T-cell (primary cell): ENCODE results near the gene SPTBN1. TPM values are rescaled to one million over a fixed set of nuclear protein-coding genes. Genes with fewer than 3 reads are reported as not detected.

ENCODE experiments used
- ATAC-seq, 4 experiments: fragments of 200-7000 bp in 3 of 4; fragments of 150-1000 bp in 1 of 4; cut with Tn5 transposase; replicated peaks in 1 of 4; 1 replicate in 3 of 4; 2 replicates in 1 of 4; pipeline ENCODE4 v1.10.0; 2021; ENCODE audit warnings: moderate library complexity in 3 of 4, mild to moderate bottlenecking in 2 of 4, moderate number of reproducible peaks in 1 of 4
- CTCF ChIA-PET, 2 donors: fragments of 300-600 bp; sonication (Branson Sonifier 250); formaldehyde crosslinking; loops; one replicate each; lab custom pipeline; 2022; ENCODE audit warnings: antibody characterized with exemption in 2 of 2; lab: Charles Lee
- POLR2A ChIA-PET, 2 donors: fragments of 300-600 bp; sonication (Branson Sonifier 250); formaldehyde crosslinking; loops; one replicate each; lab custom pipeline; 2022; ENCODE audit warnings: antibody characterized with exemption in 2 of 2; lab: Charles Lee
- DNase-seq, 35 experiments: peaks; one replicate each; pipeline versions ENCODE4 v3.0.0 to v3.0.0-alpha.2; 2013 to 2023
- H3K27ac ChIP-seq: one replicate; pipeline ENCODE4 v1.5.1; 2013; ENCODE audit warnings: low read length
- H3K27me3 ChIP-seq, 2 experiments: replicated peaks in 1 of 2; 1 replicate in 1 of 2; 2 replicates in 1 of 2; pipeline versions ENCODE4 v1.6.1 to v1.7.0; 2013; ENCODE audit warnings: low read length in 1 of 2, mixed read lengths in 1 of 2; ENCODE audit not compliant: control insufficient read depth in 2 of 2, insufficient read depth in 2 of 2; ENCODE audit errors: extremely low read depth in 1 of 2
- H3K36me3 ChIP-seq, 2 donors: 1 replicate in 1 of 2; 2 replicates in 1 of 2; pipeline versions ENCODE4 v1.6.1 to v1.7.0; 2013; ENCODE audit warnings: low read length in 1 of 2; ENCODE audit not compliant: control insufficient read depth in 2 of 2, insufficient read depth in 1 of 2; ENCODE audit errors: extremely low read depth in 1 of 2
- H3K4me1 ChIP-seq, 2 experiments: 1 replicate in 1 of 2; 2 replicates in 1 of 2; pipeline versions ENCODE4 v1.6.1 to v1.7.0; 2013; ENCODE audit warnings: low read length in 2 of 2, mixed read lengths in 1 of 2; ENCODE audit not compliant: insufficient read depth in 2 of 2, control insufficient read depth in 1 of 2; ENCODE audit errors: extremely low read depth in 1 of 2
- H3K4me3 ChIP-seq, 2 donors: 1 replicate in 1 of 2; 2 replicates in 1 of 2; pipeline versions ENCODE4 v1.5.1 to v1.7.0; 2013; ENCODE audit warnings: mild to moderate bottlenecking in 2 of 2, low read length in 1 of 2, moderate library complexity in 1 of 2; ENCODE audit not compliant: control insufficient read depth in 1 of 2; ENCODE audit errors: extremely low read depth in 1 of 2
- H3K9me3 ChIP-seq: 2 replicates; pipeline ENCODE4 v1.7.0; 2013
- H3K27ac Mint-ChIP-seq, 2 donors: one replicate each; pipeline ENCODE4 v1.8.0; 2020 to 2021; ENCODE audit warnings: mild to moderate bottlenecking in 2 of 2, mixed read lengths in 2 of 2
- H3K27me3 Mint-ChIP-seq, 2 donors: one replicate each; pipeline ENCODE4 v1.8.0; 2021 to 2022; ENCODE audit warnings: mixed read lengths in 2 of 2
- H3K36me3 Mint-ChIP-seq: one replicate; pipeline ENCODE4 v1.8.0; 2021; ENCODE audit warnings: mixed read lengths
- H3K4me1 Mint-ChIP-seq, 3 donors: one replicate each; pipeline ENCODE4 v1.8.0; 2020 to 2022; ENCODE audit warnings: mixed read lengths in 3 of 3, mild to moderate bottlenecking in 1 of 3
- H3K4me3 Mint-ChIP-seq, 3 donors: one replicate each; pipeline ENCODE4 v1.8.0; 2020 to 2022; ENCODE audit warnings: mild to moderate bottlenecking in 3 of 3, mixed read lengths in 3 of 3, moderate library complexity in 3 of 3
- H3K9me3 Mint-ChIP-seq, 3 donors: one replicate each; pipeline ENCODE4 v1.8.0; 2020 to 2022; ENCODE audit warnings: mixed read lengths in 3 of 3
- WGBS: methylation state at CpG from one replicate; pipeline ENCODE4 v1.1.5; 2013; ENCODE audit warnings: missing lambda C conversion rate; ENCODE audit not compliant: insufficient coverage; 5-methylcytosine and 5-hydroxymethylcytosine counted together
- total RNA-seq, 35 experiments: library from RNA in 6 of 35; stranded (reverse) in 6 of 35; fragments of 120-200 nt in 1 of 35; gene quantifications; one replicate each; pipeline versions ENCODE4 v1.2.1 to v1.2.4 and lab custom pipeline; 2013 to 2026

SPTBN1 gene
- total RNA-seq, 5 donors from 2014 or later (not counting 1 experiment from before 2014, with no cell fraction given), result 129 to 222 (median 139) TPM

DNA sequence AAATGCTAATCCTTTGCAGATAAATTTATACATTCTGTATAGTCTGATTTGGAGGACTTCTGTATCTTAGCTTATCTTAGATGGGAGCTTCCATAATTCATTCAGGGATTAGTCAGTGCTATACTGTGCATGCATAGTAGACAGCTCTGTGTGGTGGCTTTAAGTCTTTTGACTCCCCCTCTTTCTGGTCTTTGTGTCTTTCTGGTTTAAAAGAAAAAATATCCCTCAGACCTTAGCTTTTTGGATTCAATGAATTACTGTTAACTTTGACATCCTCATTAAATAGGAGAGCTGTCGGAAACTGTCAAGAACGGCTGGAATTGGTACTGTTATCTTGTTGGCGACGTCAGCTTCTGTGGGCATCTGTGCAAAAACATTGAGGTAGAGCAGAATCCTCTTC, 130.4 kb downstream of the SPTBN1 start:
- ChIA-PET CTCF (interaction anchor here in 1 of 2 donors (1.2 to 2.2 kb wide), 3 partner anchors 26 to 79 kb away, joined by 3 to 6 read pairs (median 5); no protein-coding TSS in a partner anchor), POLR2A (interaction anchor here in 1 of 2 donors (1.1 kb wide), 1 partner anchor 14 kb away, joined by 6 read pairs; no protein-coding TSS in a partner anchor)
- Mint-ChIP-seq H3K36me3 (peaks cover 8% of the 10 kb centered on the region), H3K4me3 (peak overlapping the region; percentile 32 to 67 (median 56)), H3K4me1 (peaks cover 95 to 98% (median 98%) of the 10 kb centered on the region in 3 donors), H3K27ac (peak overlapping the region; percentile 95 to 97), H3K27me3 (no peaks in the 10 kb centered on the region), H3K9me3 (no peaks in the 10 kb centered on the region)
- peak overlapping the region; percentile 31 for H3K27ac ChIP-seq
- no peaks in the 10 kb centered on the region for H3K9me3 ChIP-seq
- peaks cover 0 to 3% of the 10 kb centered on the region in 2 donors for H3K36me3 ChIP-seq
- H3K4me1 ChIP-seq, result peaks cover 65 to 95% of the 10 kb centered on the region in 2 experiments
- DNase-seq (no peak), ATAC-seq (no peak)
- no peaks in the 10 kb centered on the region for H3K27me3 ChIP-seq
- no CpG with 5 or more reads among the region's 4 CpGs for WGBS
- H3K4me3 ChIP-seq, result no peak overlapping the region

GRCh38 chr2:54587171-54588016, 131.3 kb downstream of the SPTBN1 start:
- peak overlapping the region; percentile 32 to 67 (median 56) for H3K4me3 Mint-ChIP-seq
- WGBS, result no CpG with 5 or more reads among the region's 8 CpGs
- no peak for ATAC-seq
- H3K36me3 Mint-ChIP-seq, result peaks cover 8% of the 10 kb centered on the region
- Histone ChIP-seq H3K27me3 (no peaks in the 10 kb centered on the region), H3K4me3 (no peak overlapping the region), H3K36me3 (peaks cover 0 to 3% of the 10 kb centered on the region in 2 donors), H3K9me3 (no peaks in the 10 kb centered on the region), H3K27ac (peak overlapping the region; percentile 69), H3K4me1 (peaks cover 65 to 92% of the 10 kb centered on the region in 2 experiments)
- no peaks in the 10 kb centered on the region for H3K27me3 Mint-ChIP-seq
- no peaks in the 10 kb centered on the region for H3K9me3 Mint-ChIP-seq
- POLR2A ChIA-PET, result interaction anchor here (0.5 to 1.0 kb wide), 3 partner anchors 10 to 28 kb away, joined by 3 to 6 read pairs (median 5); no protein-coding TSS in a partner anchor
- DNase-seq, result no peak
- H3K4me1 Mint-ChIP-seq, result peaks cover 91 to 98% (median 97%) of the 10 kb centered on the region in 3 donors
- H3K27ac Mint-ChIP-seq, result peak overlapping the region; percentile 95 to 97
- CTCF ChIA-PET, result interaction anchor here in 1 of 2 donors (2.1 to 2.2 kb wide), 2 partner anchors 27 to 29 kb away, joined by 5 to 6 read pairs; no protein-coding TSS in a partner anchor

- CTCF ChIA-PET, result interaction anchor here in 1 of 2 donors (2.2 kb wide), 1 partner anchor 30 kb away, joined by 6 read pairs; no protein-coding TSS in a partner anchor
- no peak for ATAC-seq
- H3K9me3 ChIP-seq, result no peaks in the 10 kb centered on the region
- peak overlapping the region; percentile 69 for H3K27ac ChIP-seq
- H3K27me3 ChIP-seq, result no peaks in the 10 kb centered on the region
- H3K36me3 ChIP-seq, result peaks cover 0 to 3% of the 10 kb centered on the region in 2 donors
- POLR2A ChIA-PET, result interaction anchor here (1.0 kb wide), 2 partner anchors 17 to 29 kb away, joined by 4 to 5 read pairs; no protein-coding TSS in a partner anchor
- H3K4me3 ChIP-seq, result peak overlapping the region in 1 of 2 donors; percentile 5
- Mint-ChIP-seq H3K4me1 (peaks cover 91 to 98% (median 97%) of the 10 kb centered on the region in 3 donors), H3K9me3 (no peaks in the 10 kb centered on the region), H3K4me3 (peak overlapping the region; percentile 29 to 56 (median 46)), H3K27me3 (no peaks in the 10 kb centered on the region), H3K36me3 (peaks cover 10% of the 10 kb centered on the region), H3K27ac (peak overlapping the region; percentile 95 to 97)
- DNase-seq, result no peak
- WGBS, result 57% methylated on average over 1 of the region's 1 CpG
- H3K4me1 ChIP-seq, result peaks cover 64 to 88% of the 10 kb centered on the region in 2 experiments
These were observed 132.2 kb downstream of the SPTBN1 start for GRCh38 chr2:54588244-54588899.

DNA sequence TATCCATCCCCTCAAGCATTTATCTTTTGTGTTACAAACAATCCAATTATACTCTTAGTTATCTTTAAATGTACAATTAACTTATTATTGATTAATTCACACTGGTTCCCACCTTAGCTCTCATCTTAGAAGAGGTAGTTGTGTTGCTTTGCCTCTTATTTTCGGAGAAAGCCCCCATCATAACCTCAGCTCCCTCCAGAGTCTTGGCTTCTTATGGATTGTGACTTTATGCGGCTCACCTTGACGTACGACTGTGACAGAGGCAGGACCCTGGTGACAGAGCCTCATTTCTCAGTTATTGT, 132.9 kb downstream of the SPTBN1 start:
- no peaks in the 10 kb centered on the region for H3K9me3 ChIP-seq
- H3K36me3 ChIP-seq, result peaks cover 0 to 3% of the 10 kb centered on the region in 2 donors
- ChIA-PET POLR2A (interaction anchor here in 1 of 2 donors (0.7 to 1.0 kb wide), 2 partner anchors 28 to 30 kb away, joined by 3 to 4 read pairs; no protein-coding TSS in a partner anchor), CTCF (interaction anchor here in 1 of 2 donors (0.6 kb wide), 1 partner anchor 12 kb away, joined by 3 read pairs; no protein-coding TSS in a partner anchor)
- peak overlapping the region; percentile 55 to 66 (median 56) for H3K4me3 Mint-ChIP-seq
- peak overlapping the region; percentile 95 to 97 for H3K27ac Mint-ChIP-seq
- H3K27ac ChIP-seq, result peak overlapping the region; percentile 69
- H3K27me3 ChIP-seq, result no peaks in the 10 kb centered on the region
- no peak for DNase-seq
- H3K4me1 Mint-ChIP-seq, result peaks cover 89 to 98% (median 95%) of the 10 kb centered on the region in 3 donors
- peak in 1 of 4 experiments; percentile 15 for ATAC-seq
- peak overlapping the region in 1 of 2 donors; percentile 39 for H3K4me3 ChIP-seq
- H3K36me3 Mint-ChIP-seq, result peaks cover 12% of the 10 kb centered on the region
- no peaks in the 10 kb centered on the region for H3K9me3 Mint-ChIP-seq
- WGBS, result 78% methylated on average over 3 of the region's 4 CpGs
- no peaks in the 10 kb centered on the region for H3K27me3 Mint-ChIP-seq
- peaks cover 69 to 85% of the 10 kb centered on the region in 2 experiments for H3K4me1 ChIP-seq

DNA sequence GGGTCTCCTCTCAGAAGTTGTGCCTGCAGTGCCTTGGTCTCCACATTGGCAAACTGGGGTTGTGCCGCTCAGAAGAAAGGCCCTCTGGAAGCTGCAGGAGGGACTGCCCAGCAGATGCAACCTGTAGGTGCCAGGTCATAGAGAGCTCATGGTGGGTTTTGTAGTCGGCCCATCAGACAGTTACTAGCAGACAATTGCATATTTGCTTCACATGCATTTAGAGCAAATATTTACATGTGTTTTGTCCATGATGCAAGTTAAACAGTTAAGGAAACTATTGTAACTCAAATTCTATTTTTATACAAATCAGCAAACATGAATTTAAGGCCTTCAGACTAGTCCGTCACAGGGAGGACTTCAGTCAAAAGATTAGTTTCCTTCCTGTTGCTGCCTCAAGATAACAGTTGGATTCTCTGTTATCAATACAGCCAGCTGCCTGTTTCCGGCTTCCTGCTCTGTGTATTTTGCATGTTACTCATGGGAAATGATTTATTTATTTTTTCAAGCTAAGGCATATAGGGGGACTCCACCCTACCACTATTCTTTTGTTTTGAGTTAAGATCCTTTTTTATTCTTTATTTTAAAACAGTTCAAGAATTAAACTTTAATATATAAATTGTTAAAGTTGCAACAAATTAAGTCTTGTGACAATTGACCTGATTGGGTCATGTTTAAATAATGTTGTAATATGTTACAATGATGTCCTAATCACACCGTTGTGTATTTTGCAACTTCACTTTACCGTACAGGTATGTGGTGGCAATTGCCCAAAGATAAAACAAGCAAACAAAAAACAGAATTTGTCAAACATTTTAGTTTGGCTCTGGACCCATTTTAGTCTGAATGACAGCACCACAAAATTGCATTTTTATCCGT, 133.5 kb downstream of the SPTBN1 start:
- H3K27me3 Mint-ChIP-seq, result no peaks in the 10 kb centered on the region

More for the DNA sequence above, 133.5 kb downstream of the SPTBN1 start:
- H3K4me1 Mint-ChIP-seq, result peaks cover 87 to 98% (median 96%) of the 10 kb centered on the region in 3 donors
- peak overlapping the region; percentile 55 to 66 (median 56) for H3K4me3 Mint-ChIP-seq
- peaks cover 0 to 2% of the 10 kb centered on the region in 2 donors for H3K36me3 ChIP-seq
- no peaks in the 10 kb centered on the region for H3K9me3 ChIP-seq
- H3K27ac Mint-ChIP-seq, result peak overlapping the region; percentile 95 to 97
- POLR2A ChIA-PET, result interaction anchor here in 1 of 2 donors (0.7 to 1.0 kb wide), 3 partner anchors 12 to 30 kb away, joined by 3 to 6 read pairs (median 4); no protein-coding TSS in a partner anchor
- peaks cover 69 to 83% of the 10 kb centered on the region in 2 experiments for H3K4me1 ChIP-seq
- H3K4me3 ChIP-seq, result peak overlapping the region in 1 of 2 donors; percentile 39
- ATAC-seq (peak; percentile 72 to 85 (median 76)), DNase-seq (peak in 16 of 35 experiments; percentile 27 to 63 (median 37))
- no peaks in the 10 kb centered on the region for H3K27me3 ChIP-seq
- CTCF ChIA-PET, result interaction anchor here in 1 of 2 donors (0.6 to 1.1 kb wide), 2 partner anchors 8 to 11 kb away, joined by 3 read pairs; no protein-coding TSS in a partner anchor
- H3K9me3 Mint-ChIP-seq, result no peaks in the 10 kb centered on the region
- WGBS, result 81% methylated on average over 3 of the region's 7 CpGs
- H3K27ac ChIP-seq, result peak overlapping the region; percentile 69
- H3K36me3 Mint-ChIP-seq, result peaks cover 12% of the 10 kb centered on the region
